Caco-2 (cell line): ENCODE data around the gene CENPU. TPM values are rescaled to one million over a fixed set of nuclear protein-coding genes. Genes with fewer than 3 reads are reported as not detected.
"Not testable (repeated sequence)": the region's sequence is repeated elsewhere in the genome, so short reads cannot be mapped to it uniquely, and the experiment has no call there.

Source experiments
- Bru-seq: library from RNA; stranded (reverse); fragments of 400-500 nt; gene quantifications from one replicate; lab custom pipeline; 2021; lab: Mats Ljungman, UMichigan
- BruChase-seq, 2 experiments: library from RNA; stranded (reverse); fragments of 400-500 nt; gene quantifications; one replicate each; lab custom pipeline; 2021; lab: Mats Ljungman, UMichigan
- BruUV-seq: library from RNA; stranded (reverse); fragments of 400-500 nt; replicated peaks from 2 replicates; lab custom pipeline; 2021; lab: Mats Ljungman, UMichigan
- CTCF ChIA-PET: fragments of 300-600 bp; sonication (Branson Sonifier 250); formaldehyde crosslinking; loops from one replicate; lab custom pipeline; 2022; ENCODE audit warnings: antibody characterized with exemption; lab: Charles Lee
- POLR2A ChIA-PET: fragments of 300-600 bp; sonication (Branson Sonifier 250); formaldehyde crosslinking; loops from one replicate; lab custom pipeline; 2022; ENCODE audit warnings: antibody characterized with exemption; lab: Charles Lee
- DNase-seq, 2 experiments: peaks; one replicate each; pipeline versions ENCODE4 v3.0.0 to v3.0.0-alpha.2; 2020 to 2022
- H3K27me3 ChIP-seq: replicated peaks from 2 replicates; pipeline ENCODE4 v1.6.0; 2011; ENCODE audit warnings: low read length; ENCODE audit not compliant: control insufficient read depth, insufficient read depth
- H3K36me3 ChIP-seq: 2 replicates; pipeline ENCODE4 v1.5.1; 2011; ENCODE audit warnings: low read length; ENCODE audit not compliant: control insufficient read depth, insufficient read depth
- H3K4me1 ChIP-seq: fragments of 250-450 bp; sonication (Bioruptor Pico); 2 replicates; pipeline ENCODE4 v1.5.1; 2020; ENCODE audit warnings: mild to moderate bottlenecking
- H3K4me3 ChIP-seq: 2 replicates; pipeline ENCODE4 v1.5.1; 2011; ENCODE audit warnings: low read depth, mild to moderate bottlenecking, control low read depth, low read length
- H3K9me3 ChIP-seq: fragments of 250-450 bp; sonication (Bioruptor Pico); 2 replicates; pipeline ENCODE4 v1.5.1; 2020; ENCODE audit warnings: mild to moderate bottlenecking, moderate library complexity
- H3K27ac Mint-ChIP-seq: one replicate; pipeline ENCODE4 v1.8.0; 2022; ENCODE audit warnings: mixed read lengths; ENCODE audit not compliant: unreplicated experiment
- H3K27me3 Mint-ChIP-seq: one replicate; pipeline ENCODE4 v1.8.0; 2022; ENCODE audit warnings: mixed read lengths; ENCODE audit not compliant: insufficient read depth, unreplicated experiment
- H3K36me3 Mint-ChIP-seq: one replicate; pipeline ENCODE4 v1.8.0; 2022; ENCODE audit warnings: mild to moderate bottlenecking, mixed read lengths; ENCODE audit not compliant: insufficient read depth, unreplicated experiment
- H3K4me1 Mint-ChIP-seq: one replicate; pipeline ENCODE4 v1.8.0; 2022; ENCODE audit warnings: low read depth, mixed read lengths; ENCODE audit not compliant: unreplicated experiment
- H3K4me3 Mint-ChIP-seq: one replicate; pipeline ENCODE4 v1.8.0; 2022; ENCODE audit warnings: mild to moderate bottlenecking, moderate library complexity, mixed read lengths; ENCODE audit not compliant: unreplicated experiment
- H3K9me3 Mint-ChIP-seq: one replicate; pipeline ENCODE4 v1.8.0; 2022; ENCODE audit warnings: mixed read lengths; ENCODE audit not compliant: unreplicated experiment
- CTCF ChIP-seq, 2 experiments: fragments of 200-600 bp in 1 of 2; IDR thresholded peaks; 1 replicate in 1 of 2; 2 replicates in 1 of 2; pipeline versions ENCODE4 v1.5.1 to v1.8.0; 2011 to 2022; ENCODE audit warnings: antibody characterized with exemption in 1 of 2, control low read depth in 1 of 2, inconsistent platforms in 1 of 2, low read depth in 1 of 2, low read length in 1 of 2, mild to moderate bottlenecking in 1 of 2, moderate library complexity in 1 of 2; ENCODE audit not compliant: insufficient read depth in 1 of 2, severe bottlenecking in 1 of 2, unreplicated experiment in 1 of 2
- intact Hi-C: fragments of 100-400 bp; cut with micrococcal nuclease; formaldehyde crosslinking; loops from one replicate; pipeline ENCODE4 v1.10.0; 2022; ENCODE audit not compliant: unreplicated experiment
- long read RNA-seq: library from polyadenylated mRNA; stranded (forward); transcript quantifications from one replicate; pipeline ENCODE4 v2.0.0, GENCODE V29; 2022
- total RNA-seq: library from RNA; stranded (reverse); gene quantifications from 2 replicates; pipeline ENCODE4 v1.2.3, GENCODE V29; 2022

The CENPU gene, protein sequence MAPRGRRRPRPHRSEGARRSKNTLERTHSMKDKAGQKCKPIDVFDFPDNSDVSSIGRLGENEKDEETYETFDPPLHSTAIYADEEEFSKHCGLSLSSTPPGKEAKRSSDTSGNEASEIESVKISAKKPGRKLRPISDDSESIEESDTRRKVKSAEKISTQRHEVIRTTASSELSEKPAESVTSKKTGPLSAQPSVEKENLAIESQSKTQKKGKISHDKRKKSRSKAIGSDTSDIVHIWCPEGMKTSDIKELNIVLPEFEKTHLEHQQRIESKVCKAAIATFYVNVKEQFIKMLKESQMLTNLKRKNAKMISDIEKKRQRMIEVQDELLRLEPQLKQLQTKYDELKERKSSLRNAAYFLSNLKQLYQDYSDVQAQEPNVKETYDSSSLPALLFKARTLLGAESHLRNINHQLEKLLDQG
- 42.8 and 52.0 TPM in 2 replicates for total RNA-seq
- percentile 87 among the genes with signal in this experiment for Bru-seq, nascent RNA
- percentile 78 among the genes with signal in this experiment for BruChase-seq, experiment 1, labeled RNA remaining after a 2-hour chase
- percentile 73 among the genes with signal in this experiment for BruChase-seq, experiment 2, labeled RNA remaining after a 6-hour chase
- long read RNA-seq, transcript CENPU-205 (12 exons, 1,549 nt), result minor isoform, 16 of 94 reads
- long read RNA-seq, transcript CENPU-201 (13 exons, 1,998 nt), result major isoform, 71 of 94 reads
- long read RNA-seq, partial matches to known transcripts, result 3 of 94 reads
- long read RNA-seq, other reads (novel, unspliced or antisense), result 4 of 94 reads

- no peaks in the 10 kb centered on the region for H3K36me3 ChIP-seq
- no peaks in the 10 kb centered on the region for H3K9me3 ChIP-seq
- H3K27me3 ChIP-seq, result no peaks in the 10 kb centered on the region
- Mint-ChIP-seq H3K4me3 (peak within 1 kb of the TSS; percentile 99), H3K27ac (peak within 1 kb of the TSS; percentile 94), H3K36me3 (peaks cover 30% of the 10 kb centered on the region), H3K9me3 (no peaks in the 10 kb centered on the region), H3K4me1 (no peaks in the 10 kb centered on the region), H3K27me3 (no peaks in the 10 kb centered on the region)
- H3K4me3 ChIP-seq, result peak within 1 kb of the TSS; percentile 64
- no peaks in the 10 kb centered on the region for H3K4me1 ChIP-seq
- CTCF ChIA-PET, result interaction anchor here (0.7 to 1.5 kb wide), 6 partner anchors 13 to 446 kb away, joined by 3 to 33 read pairs (median 4); partner anchors contain the start of genes CASP3, HELT and IRF2
- intact Hi-C loops, result loop anchor here (1.0 to 10.0 kb wide), 4 partner anchors 13 to 469 kb away; partner anchors contain the start of genes CASP3, IRF2 and PRIMPOL
- DNase-seq, result peak; percentile 97
- BruUV-seq, result TSS peak; percentile 64
- no peak for TF ChIP-seq CTCF (IDR thresholded peaks at IDR 0.05; ENCODE audit: insufficient read depth in 1 of 2, low read depth in 1 of 2, low read length in 1 of 2, severe bottlenecking in 1 of 2, unreplicated experiment in 1 of 2)
- POLR2A ChIA-PET, result interaction anchor here (0.6 to 2.1 kb wide), 12 partner anchors 9 to 409 kb away, joined by 3 to 21 read pairs (median 4); partner anchors contain the start of genes CASP3, IRF2, PRIMPOL and SLC25A4
Observed at GRCh38 chr4:184733654-184734524, at the start of gene CENPU. TSS of gene CENPU (minus strand) at chr4:184734096. CDS start at chr4:184734062, 34 bp downstream.

DNA sequence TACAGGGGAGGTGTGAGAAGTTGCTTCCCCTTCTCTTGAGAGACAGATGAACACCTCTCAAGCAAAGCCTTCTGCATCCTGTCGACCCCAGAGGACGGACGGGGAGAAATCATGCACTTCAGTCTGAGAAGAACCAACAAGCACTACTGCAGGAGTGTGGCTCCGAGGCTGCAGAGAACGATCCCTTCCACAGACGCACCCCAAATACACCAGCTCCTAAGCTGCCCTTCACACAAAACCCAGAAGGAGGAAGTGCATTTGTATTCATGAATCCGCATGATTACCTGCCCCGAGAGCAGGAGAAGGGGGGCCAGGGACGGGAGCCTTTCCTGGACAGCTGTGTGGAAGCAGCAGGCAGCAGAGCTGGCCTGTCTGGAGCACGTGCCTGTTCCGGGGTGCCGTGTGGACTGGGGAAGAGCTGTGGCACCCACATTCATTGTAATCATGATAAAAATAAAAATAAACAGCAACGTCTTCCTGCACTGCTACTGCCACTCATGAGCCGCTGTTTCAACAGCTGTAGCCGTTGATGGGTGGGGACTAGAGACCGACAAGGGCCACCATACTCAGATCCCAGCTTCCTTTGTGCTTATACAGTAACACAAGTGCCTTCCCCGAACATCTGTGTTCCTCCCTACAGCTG, 49.0 kb upstream of the CENPU start:
- Mint-ChIP-seq H3K27ac (no peak overlapping the region), H3K36me3 (peaks cover 46% of the 10 kb centered on the region), H3K4me1 (no peaks in the 10 kb centered on the region), H3K27me3 (no peaks in the 10 kb centered on the region), H3K9me3 (no peaks in the 10 kb centered on the region), H3K4me3 (no peak overlapping the region)
- ChIA-PET CTCF (no interaction called here), POLR2A (no interaction called here)
- H3K36me3 ChIP-seq, result no peaks in the 10 kb centered on the region
- BruUV-seq, result no TSS peak
- no peaks in the 10 kb centered on the region for H3K4me1 ChIP-seq
- H3K27me3 ChIP-seq, result no peaks in the 10 kb centered on the region
- H3K4me3 ChIP-seq, result no peak overlapping the region
- TF ChIP-seq CTCF (IDR thresholded peaks at IDR 0.05; ENCODE audit: insufficient read depth in 1 of 2, low read depth in 1 of 2, low read length in 1 of 2, severe bottlenecking in 1 of 2, unreplicated experiment in 1 of 2), result no peak
- no peak for DNase-seq
- intact Hi-C loops, result no loop called here
- no peaks in the 10 kb centered on the region for H3K9me3 ChIP-seq

- H3K36me3 Mint-ChIP-seq, result peaks cover 40% of the 10 kb centered on the region
- H3K36me3 ChIP-seq, H3K4me3 Mint-ChIP-seq, H3K4me1 Mint-ChIP-seq, H3K27me3 Mint-ChIP-seq, H3K4me3 ChIP-seq, DNase-seq, BruUV-seq, H3K27ac Mint-ChIP-seq, H3K9me3 ChIP-seq, POLR2A ChIA-PET, CTCF ChIA-PET, H3K4me1 ChIP-seq, intact Hi-C loops, H3K9me3 Mint-ChIP-seq, H3K27me3 ChIP-seq: not testable (repeated sequence)
Observed at GRCh38 chr4:184779160-184779559, 45.3 kb upstream of the CENPU start.
